Colonic mucosa (tissue), 4 donors: Measurements from ENCODE around the gene TCIRG1. TPM values are rescaled to one million over a fixed set of nuclear protein-coding genes. Genes with fewer than 3 reads are reported as not detected.
"Not testable (repeated sequence)": the region's sequence is repeated elsewhere in the genome, so short reads cannot be mapped to it uniquely, and the experiment has no call there.

ENCODE experiments used
- DNase-seq: peaks from one replicate; pipeline ENCODE4 v3.0.0-alpha.2; 2020
- H3K27ac ChIP-seq: fragments of 200-600 bp; one replicate; pipeline ENCODE4 v1.8.0; 2021
- H3K27me3 ChIP-seq: fragments of 200-600 bp; one replicate; pipeline ENCODE4 v1.8.0; 2021
- H3K36me3 ChIP-seq: fragments of 200-600 bp; one replicate; pipeline ENCODE4 v1.8.0; 2021
- H3K4me1 ChIP-seq: fragments of 200-600 bp; one replicate; pipeline ENCODE4 v1.8.0; 2021; ENCODE audit warnings: mild to moderate bottlenecking
- H3K4me3 ChIP-seq: fragments of 200-600 bp; one replicate; pipeline ENCODE4 v1.8.0; 2021
- H3K9ac ChIP-seq, 2 donors: one replicate each; pipeline ENCODE4 v1.7.0; 2013; ENCODE audit warnings: control low read depth in 2 of 2, low read depth in 2 of 2, low read length in 2 of 2
- H3K9me3 ChIP-seq: fragments of 200-600 bp; one replicate; pipeline ENCODE4 v1.8.0; 2021
- intact Hi-C: fragments of 100-400 bp; cut with DNase I; formaldehyde crosslinking; loops from one replicate; pipeline ENCODE4 v1.14.1; 2022
- total RNA-seq, 2 donors: library from RNA; stranded (reverse); fragmentation: NEBNext Ultra II Directional in 1 of 2; extraction: Animal tissue kit (Norgen Biotek cat#: 25700) in 1 of 2; gene quantifications; one replicate each; pipeline ENCODE4 v1.2.1, GENCODE V29; 2021
- TF ChIP-seq, protein P1 (sequence below): fragments of 200-600 bp; IDR thresholded peaks from one replicate; pipeline ENCODE4 v1.8.0; 2022; ENCODE audit warnings: antibody characterized with exemption, mild to moderate bottlenecking
- donor health status: healthy.
- donor health status: DM: no; HTN: no; CAD: no.
- donor health status: DM: no; HTN: no; CAD: no.

Gene TCIRG1
- total RNA-seq, 2 donors from 2014 or later: 133 to 246 TPM

DNA sequence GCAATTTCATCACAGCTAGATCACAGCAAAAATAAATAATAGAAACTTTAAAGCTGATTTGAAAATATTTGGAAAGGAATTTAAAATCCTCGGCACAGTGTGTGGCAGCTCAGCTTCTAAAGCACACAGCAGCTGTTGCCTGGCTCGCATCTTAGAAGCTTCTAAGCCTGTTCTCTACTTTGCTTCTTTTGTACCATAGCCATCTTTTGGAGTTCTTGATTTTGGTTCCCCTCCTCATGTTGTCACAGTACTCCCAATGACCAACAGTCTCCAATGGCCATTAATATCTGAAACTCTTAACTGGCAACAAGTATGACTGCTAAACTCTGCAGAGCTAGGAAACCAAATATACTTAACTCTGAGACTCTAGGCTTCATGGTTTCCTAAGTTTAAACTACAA, 53.6 kb downstream of the TCIRG1 start:
- Histone ChIP-seq H3K4me3 (no peak overlapping the region), H3K4me1 (no peaks in the 10 kb centered on the region), H3K9me3 (no peaks in the 10 kb centered on the region)

DNA sequence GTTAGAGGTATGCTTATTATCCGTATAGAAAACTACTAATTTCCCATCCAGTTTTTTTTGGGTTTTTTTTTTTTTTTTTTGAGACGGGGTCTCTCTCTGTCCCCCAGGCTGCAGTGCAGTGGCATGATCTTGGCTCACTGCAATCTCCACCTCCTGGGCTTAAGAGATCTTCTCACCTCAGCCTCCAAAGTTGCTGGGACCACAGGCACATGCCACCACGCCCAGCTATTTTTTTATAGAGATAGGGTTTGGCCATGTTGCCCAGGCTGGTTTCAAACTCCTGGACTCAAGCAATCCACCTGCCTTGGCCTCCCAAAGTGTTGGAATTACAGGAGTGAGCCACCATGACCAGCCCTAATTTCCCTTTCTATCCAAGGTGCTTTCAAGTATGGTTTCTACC, 54.1 kb downstream of the TCIRG1 start:
- H3K4me1 ChIP-seq, DNase-seq, H3K27me3 ChIP-seq, H3K4me3 ChIP-seq, H3K36me3 ChIP-seq, intact Hi-C loops, H3K27ac ChIP-seq, H3K9me3 ChIP-seq, H3K9ac ChIP-seq: not testable (repeated sequence)

More for the DNA sequence above, 53.6 kb downstream of the TCIRG1 start:
- DNase-seq: no peak
- Histone ChIP-seq H3K27ac (no peak overlapping the region), H3K27me3 (no peaks in the 10 kb centered on the region), H3K36me3 (no peaks in the 10 kb centered on the region), H3K9ac (no peak overlapping the region)
- TF ChIP-seq, protein P1, sequence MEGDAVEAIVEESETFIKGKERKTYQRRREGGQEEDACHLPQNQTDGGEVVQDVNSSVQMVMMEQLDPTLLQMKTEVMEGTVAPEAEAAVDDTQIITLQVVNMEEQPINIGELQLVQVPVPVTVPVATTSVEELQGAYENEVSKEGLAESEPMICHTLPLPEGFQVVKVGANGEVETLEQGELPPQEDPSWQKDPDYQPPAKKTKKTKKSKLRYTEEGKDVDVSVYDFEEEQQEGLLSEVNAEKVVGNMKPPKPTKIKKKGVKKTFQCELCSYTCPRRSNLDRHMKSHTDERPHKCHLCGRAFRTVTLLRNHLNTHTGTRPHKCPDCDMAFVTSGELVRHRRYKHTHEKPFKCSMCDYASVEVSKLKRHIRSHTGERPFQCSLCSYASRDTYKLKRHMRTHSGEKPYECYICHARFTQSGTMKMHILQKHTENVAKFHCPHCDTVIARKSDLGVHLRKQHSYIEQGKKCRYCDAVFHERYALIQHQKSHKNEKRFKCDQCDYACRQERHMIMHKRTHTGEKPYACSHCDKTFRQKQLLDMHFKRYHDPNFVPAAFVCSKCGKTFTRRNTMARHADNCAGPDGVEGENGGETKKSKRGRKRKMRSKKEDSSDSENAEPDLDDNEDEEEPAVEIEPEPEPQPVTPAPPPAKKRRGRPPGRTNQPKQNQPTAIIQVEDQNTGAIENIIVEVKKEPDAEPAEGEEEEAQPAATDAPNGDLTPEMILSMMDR: no peak
- intact Hi-C loops: no loop called here

DNA sequence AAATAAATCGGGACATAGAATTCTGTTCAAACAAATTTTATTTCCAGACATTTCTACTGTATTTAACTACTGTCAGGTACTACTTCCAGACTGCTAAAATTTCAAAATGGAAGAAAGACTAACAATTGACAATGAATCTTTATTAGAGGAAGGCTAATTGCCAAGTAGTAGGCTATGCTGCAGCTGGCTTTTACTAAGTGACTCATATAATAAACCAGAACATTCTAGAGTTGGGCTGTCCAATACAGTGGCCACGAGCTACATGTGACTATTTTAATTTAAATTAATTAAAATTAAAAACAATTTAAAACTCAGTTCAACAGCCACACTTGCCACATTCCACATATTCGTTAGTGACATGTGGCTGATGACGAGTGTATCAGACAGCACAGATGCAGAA, 54.7 kb downstream of the TCIRG1 start:
- Histone ChIP-seq H3K36me3 (no peaks in the 10 kb centered on the region), H3K4me1 (no peaks in the 10 kb centered on the region)
- intact Hi-C loops: no loop called here

DNA sequence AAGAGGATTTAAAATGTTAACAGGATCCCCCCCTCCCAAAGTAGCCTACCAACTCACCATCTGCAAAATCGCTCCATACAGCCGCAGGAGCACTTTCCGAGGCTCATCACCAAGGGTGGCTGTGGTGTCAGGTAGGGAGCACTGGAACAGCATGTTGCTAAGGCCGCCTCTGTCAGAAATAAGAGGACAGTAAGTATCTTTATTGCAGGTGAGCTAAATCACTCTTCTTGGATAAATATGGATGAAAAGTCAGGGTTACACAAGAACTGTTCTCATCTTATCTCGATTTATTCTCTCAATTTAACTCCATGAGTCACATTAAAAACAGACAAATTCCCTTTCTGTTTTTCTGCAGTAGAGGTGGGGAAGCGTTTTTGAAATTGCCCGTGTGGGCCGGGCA, 58.1 kb downstream of the TCIRG1 start:
- Histone ChIP-seq H3K9me3 (no peaks in the 10 kb centered on the region), H3K27me3 (no peaks in the 10 kb centered on the region), H3K36me3 (no peaks in the 10 kb centered on the region), H3K4me1 (peaks cover 4% of the 10 kb centered on the region), H3K4me3 (no peak overlapping the region), H3K9ac (no peak overlapping the region), H3K27ac (peak overlapping the region; percentile 11)
- intact Hi-C loops: no loop called here
- TF ChIP-seq, protein P1: no peak
- DNase-seq: no peak

More for the DNA sequence above, 54.7 kb downstream of the TCIRG1 start:
- TF ChIP-seq, protein P1: no peak
- no peaks in the 10 kb centered on the region for H3K9me3 ChIP-seq
- no peaks in the 10 kb centered on the region for H3K27me3 ChIP-seq
- H3K4me3 ChIP-seq: no peak overlapping the region
- H3K27ac ChIP-seq: no peak overlapping the region
- no peak for DNase-seq
- H3K9ac ChIP-seq: no peak overlapping the region

DNA sequence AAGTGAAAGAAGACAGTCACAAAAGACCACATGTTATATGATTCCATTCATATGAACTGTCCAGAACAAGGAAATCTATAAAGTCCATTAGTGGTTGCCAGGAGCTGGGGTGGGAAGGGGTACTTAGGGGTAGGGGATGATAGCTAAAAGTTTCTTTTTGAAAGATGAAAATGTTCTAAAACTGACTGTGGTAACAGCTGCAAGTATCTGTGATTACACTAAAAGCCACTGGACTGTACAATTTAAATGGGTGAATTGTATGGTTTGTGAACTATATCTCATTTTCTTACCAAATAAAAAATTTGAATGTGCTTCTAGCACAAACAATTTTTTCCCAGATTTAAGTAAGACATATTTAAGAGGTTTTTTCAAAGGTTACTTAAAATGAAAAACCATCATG, 60.2 kb downstream of the TCIRG1 start:
- H3K4me1 ChIP-seq: peaks cover 4% of the 10 kb centered on the region
- H3K36me3 ChIP-seq: no peaks in the 10 kb centered on the region

More for the DNA sequence above, 60.2 kb downstream of the TCIRG1 start:
- no peak overlapping the region for H3K4me3 ChIP-seq
- intact Hi-C loops: no loop called here
- H3K27ac ChIP-seq: no peak overlapping the region
- H3K27me3 ChIP-seq: no peaks in the 10 kb centered on the region
- H3K9ac ChIP-seq: no peak overlapping the region
- no peaks in the 10 kb centered on the region for H3K9me3 ChIP-seq
- TF ChIP-seq, protein P1: no peak
- no peak for DNase-seq
